Measurements from ENCODE around the gene RALGPS1.

Gene RALGPS1

GRCh38 chr9:126992427-126992826, 77.8 kb downstream of the RALGPS1 start:
- TF ChIP-seq, protein P1, sequence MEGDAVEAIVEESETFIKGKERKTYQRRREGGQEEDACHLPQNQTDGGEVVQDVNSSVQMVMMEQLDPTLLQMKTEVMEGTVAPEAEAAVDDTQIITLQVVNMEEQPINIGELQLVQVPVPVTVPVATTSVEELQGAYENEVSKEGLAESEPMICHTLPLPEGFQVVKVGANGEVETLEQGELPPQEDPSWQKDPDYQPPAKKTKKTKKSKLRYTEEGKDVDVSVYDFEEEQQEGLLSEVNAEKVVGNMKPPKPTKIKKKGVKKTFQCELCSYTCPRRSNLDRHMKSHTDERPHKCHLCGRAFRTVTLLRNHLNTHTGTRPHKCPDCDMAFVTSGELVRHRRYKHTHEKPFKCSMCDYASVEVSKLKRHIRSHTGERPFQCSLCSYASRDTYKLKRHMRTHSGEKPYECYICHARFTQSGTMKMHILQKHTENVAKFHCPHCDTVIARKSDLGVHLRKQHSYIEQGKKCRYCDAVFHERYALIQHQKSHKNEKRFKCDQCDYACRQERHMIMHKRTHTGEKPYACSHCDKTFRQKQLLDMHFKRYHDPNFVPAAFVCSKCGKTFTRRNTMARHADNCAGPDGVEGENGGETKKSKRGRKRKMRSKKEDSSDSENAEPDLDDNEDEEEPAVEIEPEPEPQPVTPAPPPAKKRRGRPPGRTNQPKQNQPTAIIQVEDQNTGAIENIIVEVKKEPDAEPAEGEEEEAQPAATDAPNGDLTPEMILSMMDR (IDR thresholded peaks at IDR 0.05), result no peak
- Histone ChIP-seq H3K27ac (no peak overlapping the region), H3K4me3 (ENCODE audit: low read depth, low read length) (no peak overlapping the region), H3K4me2 (ENCODE audit: low read length) (no peak overlapping the region), H3K79me2 (no peaks in the 10 kb centered on the region), H3K4me1 (no peaks in the 10 kb centered on the region), H3K9me3 (ENCODE audit: control insufficient read depth, low read length) (no peaks in the 10 kb centered on the region), H3K9ac (no peak overlapping the region), H3K27me3 (ENCODE audit: control insufficient read depth, insufficient read depth, low read length) (no peaks in the 10 kb centered on the region), H2AFZ (no peak overlapping the region), H3K36me3 (ENCODE audit: control insufficient read depth, insufficient read depth, low read length) (no peaks in the 10 kb centered on the region)

DNA sequence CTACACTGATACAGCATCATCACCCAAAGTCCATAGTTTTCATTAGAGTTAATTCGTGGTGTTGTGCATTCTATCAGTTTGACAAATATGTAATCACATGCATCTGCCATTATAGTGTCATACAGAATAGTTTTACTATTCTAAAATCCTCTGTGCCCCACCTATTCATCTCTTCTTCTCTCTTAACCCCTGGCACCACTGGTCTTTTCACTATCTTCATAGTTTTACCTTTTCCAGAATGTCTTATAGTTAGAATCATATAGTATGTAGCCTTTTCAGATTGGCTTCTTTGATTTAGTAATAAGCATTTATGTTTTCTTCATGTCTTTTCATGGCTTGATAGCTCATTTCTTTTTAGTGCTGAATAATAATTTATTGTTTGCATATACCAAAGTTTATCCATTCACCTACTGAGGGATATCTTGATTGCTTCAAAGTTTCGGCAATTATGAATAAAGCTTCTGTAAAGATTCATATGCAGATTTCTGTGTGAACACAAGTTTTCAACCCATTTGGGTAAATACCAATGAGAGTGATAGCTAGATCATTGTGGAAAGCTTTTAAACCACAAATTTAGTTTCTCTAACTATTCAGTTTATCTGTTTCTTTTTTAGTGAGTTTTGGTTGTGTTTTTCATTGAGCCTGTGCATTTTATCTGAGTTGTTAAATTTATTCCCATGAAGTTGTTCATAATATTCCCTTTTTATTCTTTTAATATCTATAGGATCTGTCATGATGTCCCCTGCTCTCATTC, 84.9 kb downstream of the RALGPS1 start:
- H3K4me2 ChIP-seq (ENCODE audit: low read length), result no peak overlapping the region
- no peaks in the 10 kb centered on the region for H3K4me1 ChIP-seq
- H3K36me3 ChIP-seq (ENCODE audit: control insufficient read depth, insufficient read depth, low read length), result no peaks in the 10 kb centered on the region
- no peaks in the 10 kb centered on the region for H3K79me2 ChIP-seq
- no peak overlapping the region for H3K9ac ChIP-seq
- no peaks in the 10 kb centered on the region for H3K9me3 ChIP-seq (ENCODE audit: control insufficient read depth, low read length)
- H3K4me3 ChIP-seq (ENCODE audit: low read depth, low read length), result no peak overlapping the region
- no peak overlapping the region for H2AFZ ChIP-seq
- no peak overlapping the region for H3K27ac ChIP-seq
- TF ChIP-seq, protein P1 (IDR thresholded peaks at IDR 0.05), result no peak
- H3K27me3 ChIP-seq (ENCODE audit: control insufficient read depth, insufficient read depth, low read length), result no peaks in the 10 kb centered on the region

DNA sequence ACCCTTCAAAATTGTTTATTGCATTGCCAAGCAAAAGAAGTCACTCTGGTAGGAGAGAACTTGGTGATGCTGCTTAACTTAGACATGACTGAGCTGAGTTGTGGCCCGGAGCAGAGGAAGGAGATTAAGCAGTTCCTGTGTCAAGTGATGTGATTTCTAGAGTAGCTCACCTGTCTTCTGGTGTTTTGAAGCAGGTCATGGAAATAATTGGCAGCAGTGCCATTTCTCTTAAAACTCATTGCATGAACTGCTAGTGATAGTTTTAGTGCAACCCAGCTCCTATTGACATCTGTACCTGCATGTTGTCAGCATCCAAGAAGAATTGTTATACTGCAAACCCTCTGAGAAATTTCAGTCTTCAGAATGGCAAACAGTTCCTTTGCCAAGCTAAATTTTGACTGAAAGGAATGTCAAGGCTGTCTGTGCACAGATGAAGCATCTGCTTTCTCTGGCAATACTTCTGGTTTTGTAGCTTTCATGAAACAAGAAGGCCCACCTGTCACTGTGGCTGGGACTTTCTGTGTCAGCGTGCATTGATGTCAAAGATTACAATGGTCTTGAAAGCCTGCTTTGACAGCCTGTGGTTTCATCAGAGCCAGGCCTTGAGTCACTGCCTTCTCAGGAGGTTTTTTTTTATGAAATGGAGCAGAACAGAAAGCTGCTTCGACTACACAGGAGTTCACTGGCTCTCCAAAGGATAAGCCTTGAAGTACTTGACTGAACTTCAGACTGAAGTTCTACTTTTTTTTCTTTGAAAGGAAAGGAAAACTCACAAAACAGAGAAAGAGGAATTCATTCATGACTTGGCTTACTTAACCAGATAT, 90.6 kb downstream of the RALGPS1 start:
- no peaks in the 10 kb centered on the region for H3K9me3 ChIP-seq (ENCODE audit: control insufficient read depth, low read length)
- H3K27me3 ChIP-seq (ENCODE audit: control insufficient read depth, insufficient read depth, low read length), result no peaks in the 10 kb centered on the region
- H3K27ac ChIP-seq, result no peak overlapping the region
- TF ChIP-seq, protein P1 (IDR thresholded peaks at IDR 0.05), result no peak
- no peak overlapping the region for H3K9ac ChIP-seq
- no peaks in the 10 kb centered on the region for H3K4me1 ChIP-seq
- no peak overlapping the region for H2AFZ ChIP-seq
- H3K4me2 ChIP-seq (ENCODE audit: low read length), result no peak overlapping the region
- no peaks in the 10 kb centered on the region for H3K36me3 ChIP-seq (ENCODE audit: control insufficient read depth, insufficient read depth, low read length)
- H3K4me3 ChIP-seq (ENCODE audit: low read depth, low read length), result no peak overlapping the region
- H3K79me2 ChIP-seq, result no peaks in the 10 kb centered on the region

DNA sequence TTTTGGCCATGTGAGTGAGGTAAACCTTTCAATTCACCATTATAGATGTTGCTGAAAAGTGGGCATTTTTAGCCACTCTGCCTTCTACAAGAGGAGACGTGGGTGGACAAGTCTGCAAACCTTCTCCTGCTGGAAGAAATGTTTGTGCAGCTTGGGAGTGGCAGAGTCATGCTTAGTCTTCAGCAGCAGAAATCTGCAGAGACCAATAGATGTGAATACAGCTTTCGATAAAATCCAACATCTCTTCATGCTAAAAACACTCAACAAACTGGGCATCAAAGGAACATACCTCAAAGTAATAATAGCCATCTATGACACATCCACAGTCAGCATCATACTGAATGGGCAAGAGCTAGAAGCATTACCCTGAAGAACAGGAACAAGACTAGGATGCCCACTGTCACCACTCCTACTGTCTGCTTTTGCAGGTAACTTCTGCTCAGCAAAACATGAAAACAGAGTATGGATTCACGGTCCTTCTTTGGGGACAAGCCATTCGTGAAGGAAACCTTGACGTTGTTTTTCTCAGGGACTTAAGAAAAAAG, 91.3 kb downstream of the RALGPS1 start:
- TF ChIP-seq, protein P1 (IDR thresholded peaks at IDR 0.05), result no peak
- Histone ChIP-seq H3K9ac (no peak overlapping the region), H3K4me2 (ENCODE audit: low read length) (no peak overlapping the region), H3K79me2 (no peaks in the 10 kb centered on the region), H3K36me3 (ENCODE audit: control insufficient read depth, insufficient read depth, low read length) (no peaks in the 10 kb centered on the region), H3K27ac (no peak overlapping the region), H3K4me1 (no peaks in the 10 kb centered on the region), H2AFZ (no peak overlapping the region), H3K4me3 (ENCODE audit: low read depth, low read length) (no peak overlapping the region), H3K27me3 (ENCODE audit: control insufficient read depth, insufficient read depth, low read length) (no peaks in the 10 kb centered on the region), H3K9me3 (ENCODE audit: control insufficient read depth, low read length) (no peaks in the 10 kb centered on the region)

Data from parathyroid adenoma (tissue), 2 donors.